Activated CD8-positive, alpha-beta T cell treated with anti-CD3 and anti-CD28 coated beads for 36 hours (primary cell): Measurements from ENCODE around the gene MLXIP. TPM values are rescaled to one million over a fixed set of nuclear protein-coding genes. Genes with fewer than 3 reads are reported as not detected.

Experiments
- ATAC-seq: fragments of 200-7000 bp; cut with Tn5 transposase; one replicate; pipeline ENCODE4 v1.10.0; 2021; ENCODE audit warnings: mild to moderate bottlenecking, moderate library complexity
- CTCF ChIA-PET: fragments of 350-600 bp; sonication (Branson Sonifier 250); formaldehyde crosslinking; loops from one replicate; lab custom pipeline; 2021; ENCODE audit warnings: antibody characterized with exemption; lab: Charles Lee
- POLR2A ChIA-PET: fragments of 350-600 bp; sonication (Branson Sonifier 250); formaldehyde crosslinking; loops from one replicate; lab custom pipeline; 2021; ENCODE audit warnings: antibody characterized with exemption; lab: Charles Lee
- DNase-seq: peaks from one replicate; pipeline ENCODE4 v3.0.0-alpha.2; 2020
- H3K27ac Mint-ChIP-seq: one replicate; pipeline ENCODE4 v1.8.0; 2021; ENCODE audit warnings: mild to moderate bottlenecking, mixed read lengths
- H3K27me3 Mint-ChIP-seq: one replicate; pipeline ENCODE4 v1.8.0; 2021; ENCODE audit warnings: mixed read lengths
- H3K36me3 Mint-ChIP-seq: one replicate; pipeline ENCODE4 v1.8.0; 2021; ENCODE audit warnings: low read depth, mixed read lengths
- H3K4me1 Mint-ChIP-seq: one replicate; pipeline ENCODE4 v1.8.0; 2021; ENCODE audit warnings: low read depth, mixed read lengths
- H3K4me3 Mint-ChIP-seq: one replicate; pipeline ENCODE4 v1.8.0; 2021; ENCODE audit warnings: mild to moderate bottlenecking, moderate library complexity, mixed read lengths
- H3K9me3 Mint-ChIP-seq: one replicate; pipeline ENCODE4 v1.8.0; 2021; ENCODE audit warnings: mixed read lengths
- CTCF ChIP-seq: fragments of 200-600 bp; IDR thresholded peaks from one replicate; pipeline ENCODE4 v1.8.0; 2022; ENCODE audit warnings: antibody characterized with exemption, mild to moderate bottlenecking
- intact Hi-C: fragments of 100-400 bp; cut with micrococcal nuclease; formaldehyde crosslinking; loops from one replicate; pipeline ENCODE4 v1.10.0; 2022
- total RNA-seq, 2 experiments: library from RNA; stranded (reverse); gene quantifications; one replicate each; pipeline ENCODE4 v1.2.3, GENCODE V29; 2021

Gene MLXIP
- total RNA-seq, 2 experiments from 2014 or later: 26.0 to 28.7 TPM

GRCh38 chr12:122058549-122059149 is 19.9 kb upstream of the MLXIP start:
- ChIA-PET POLR2A (interaction anchor here (0.7 kb wide), 1 partner anchor 158 kb away, joined by 4 read pairs; no protein-coding TSS in a partner anchor), CTCF (no interaction called here)
- H3K27ac Mint-ChIP-seq: no peak overlapping the region

GRCh38 chr12:122059203-122059960 is 19.2 kb upstream of the MLXIP start:
- no peak overlapping the region for H3K27ac Mint-ChIP-seq

More at GRCh38 chr12:122058549-122059149, 19.9 kb upstream of the MLXIP start:
- Mint-ChIP-seq H3K9me3 (no peaks in the 10 kb centered on the region), H3K4me1 (peaks cover 9% of the 10 kb centered on the region), H3K36me3 (peaks cover 2% of the 10 kb centered on the region), H3K27me3 (no peaks in the 10 kb centered on the region), H3K4me3 (no peak overlapping the region)
- ATAC-seq (no peak), DNase-seq (no peak)
- TF ChIP-seq CTCF: no peak
- intact Hi-C loops: loop anchor here (10.0 kb wide), 1 partner anchor 136 kb away; no protein-coding TSS in a partner anchor

GRCh38 chr12:122060081-122060501 is 18.5 kb upstream of the MLXIP start:
- intact Hi-C loops: no loop called here
- Mint-ChIP-seq H3K27me3 (no peaks in the 10 kb centered on the region), H3K4me3 (no peak overlapping the region), H3K36me3 (peaks cover 2% of the 10 kb centered on the region), H3K9me3 (no peaks in the 10 kb centered on the region), H3K4me1 (peaks cover 7% of the 10 kb centered on the region), H3K27ac (no peak overlapping the region)
- CTCF ChIA-PET: interaction anchor here (0.7 to 1.0 kb wide), 2 partner anchors 18 to 63 kb away, joined by 3 read pairs; partner anchors contain the start of gene MLXIP
- POLR2A ChIA-PET: interaction anchor here (0.6 kb wide), 1 partner anchor 107 kb away, joined by 3 read pairs; no protein-coding TSS in a partner anchor
- ATAC-seq: no peak
- no peak for TF ChIP-seq CTCF
- DNase-seq: no peak

More at GRCh38 chr12:122059203-122059960, 19.2 kb upstream of the MLXIP start:
- H3K36me3 Mint-ChIP-seq: peaks cover 2% of the 10 kb centered on the region
- no peaks in the 10 kb centered on the region for H3K9me3 Mint-ChIP-seq
- intact Hi-C loops: loop anchor here (10.0 kb wide), 1 partner anchor 135 kb away; no protein-coding TSS in a partner anchor
- H3K4me3 Mint-ChIP-seq: no peak overlapping the region
- CTCF ChIA-PET: interaction anchor here (0.7 to 1.0 kb wide), 2 partner anchors 19 to 64 kb away, joined by 3 read pairs; partner anchors contain the start of gene MLXIP
- no peak for DNase-seq
- no peaks in the 10 kb centered on the region for H3K27me3 Mint-ChIP-seq
- peaks cover 10% of the 10 kb centered on the region for H3K4me1 Mint-ChIP-seq
- TF ChIP-seq CTCF: no peak
- POLR2A ChIA-PET: interaction anchor here (0.6 kb wide), 1 partner anchor 107 kb away, joined by 3 read pairs; no protein-coding TSS in a partner anchor
- ATAC-seq: no peak

GRCh38 chr12:122061253-122061652 is 17.3 kb upstream of the MLXIP start:
- intact Hi-C loops: no loop called here
- H3K27me3 Mint-ChIP-seq: no peaks in the 10 kb centered on the region
- no peak for TF ChIP-seq CTCF
- ChIA-PET CTCF (interaction anchor here (2.6 kb wide), 1 partner anchor 62 kb away, joined by 10 read pairs; no protein-coding TSS in a partner anchor), POLR2A (interaction anchor here (1.5 kb wide), 1 partner anchor 8 kb away, joined by 3 read pairs; no protein-coding TSS in a partner anchor)
- H3K36me3 Mint-ChIP-seq: peaks cover 2% of the 10 kb centered on the region
- H3K9me3 Mint-ChIP-seq: no peaks in the 10 kb centered on the region
- ATAC-seq (no peak), DNase-seq (no peak)
- H3K4me1 Mint-ChIP-seq: peaks cover 7% of the 10 kb centered on the region
- H3K27ac Mint-ChIP-seq: no peak overlapping the region
- H3K4me3 Mint-ChIP-seq: no peak overlapping the region
